SU-DHL-6 (cell line): ENCODE data around the gene PRKD1.

ENCODE experiments used
- EZH2phosphoT487 ChIP-seq: fragments of 200-600 bp; sonication (generic), shearing (Covaris generic); conservative IDR thresholded peaks from 2 replicates; pipeline ENCODE4 v1.6.1; 2018; ENCODE audit warnings: mild to moderate bottlenecking, antibody characterized with exemption, low read length, moderate library complexity, mixed read lengths
- TF ChIP-seq, protein P1 (sequence below): fragments of 200-600 bp; sonication (generic); IDR thresholded peaks from one replicate; pipeline ENCODE4 v1.5.1; 2017; ENCODE audit warnings: antibody characterized with exemption, mild to moderate bottlenecking, low read length, moderate library complexity; ENCODE audit not compliant: insufficient read depth, poor library complexity, severe bottlenecking

DNA sequence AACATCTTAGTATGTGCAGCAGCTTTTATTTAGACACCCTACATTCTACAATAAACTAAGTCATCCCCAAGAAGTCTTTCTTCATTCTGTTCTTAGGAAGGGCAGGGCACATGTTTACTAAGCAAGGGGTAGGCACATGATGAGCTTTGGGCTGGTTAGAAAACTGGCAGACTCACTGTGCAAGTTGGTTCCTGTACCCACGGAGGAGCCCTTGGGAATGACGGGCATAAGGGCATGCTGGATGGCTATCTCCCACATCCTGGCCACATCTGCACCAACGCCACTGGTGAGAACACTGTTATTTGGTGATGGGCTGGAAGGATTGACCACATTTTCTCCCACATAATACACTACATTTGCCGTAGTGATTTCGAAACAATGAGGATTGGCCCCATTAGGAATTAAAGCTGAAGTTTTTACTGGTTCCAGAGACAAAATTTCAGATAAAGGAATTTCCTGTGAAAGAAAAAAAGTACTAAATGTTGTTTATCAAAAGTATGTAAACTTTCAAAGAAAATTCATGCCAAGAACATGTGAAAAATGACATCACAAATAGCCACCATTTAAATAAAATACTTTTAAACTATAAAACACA, 297.0 kb downstream of the PRKD1 start:
- TF ChIP-seq, protein P1, sequence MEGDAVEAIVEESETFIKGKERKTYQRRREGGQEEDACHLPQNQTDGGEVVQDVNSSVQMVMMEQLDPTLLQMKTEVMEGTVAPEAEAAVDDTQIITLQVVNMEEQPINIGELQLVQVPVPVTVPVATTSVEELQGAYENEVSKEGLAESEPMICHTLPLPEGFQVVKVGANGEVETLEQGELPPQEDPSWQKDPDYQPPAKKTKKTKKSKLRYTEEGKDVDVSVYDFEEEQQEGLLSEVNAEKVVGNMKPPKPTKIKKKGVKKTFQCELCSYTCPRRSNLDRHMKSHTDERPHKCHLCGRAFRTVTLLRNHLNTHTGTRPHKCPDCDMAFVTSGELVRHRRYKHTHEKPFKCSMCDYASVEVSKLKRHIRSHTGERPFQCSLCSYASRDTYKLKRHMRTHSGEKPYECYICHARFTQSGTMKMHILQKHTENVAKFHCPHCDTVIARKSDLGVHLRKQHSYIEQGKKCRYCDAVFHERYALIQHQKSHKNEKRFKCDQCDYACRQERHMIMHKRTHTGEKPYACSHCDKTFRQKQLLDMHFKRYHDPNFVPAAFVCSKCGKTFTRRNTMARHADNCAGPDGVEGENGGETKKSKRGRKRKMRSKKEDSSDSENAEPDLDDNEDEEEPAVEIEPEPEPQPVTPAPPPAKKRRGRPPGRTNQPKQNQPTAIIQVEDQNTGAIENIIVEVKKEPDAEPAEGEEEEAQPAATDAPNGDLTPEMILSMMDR: no peak
- no peak for TF ChIP-seq EZH2phosphoT487
